Activated CD4-positive, CD25-positive, alpha-beta regulatory T cell (primary cell): ENCODE measurements around the gene SLC25A20.
"Not testable (repeated sequence)": the region's sequence is repeated elsewhere in the genome, so short reads cannot be mapped to it uniquely, and the experiment has no call there.

Experiments used
- DNase-seq, 4 experiments: peaks; one replicate each; lab custom pipeline; 2025; lab: John Stamatoyannopoulos, UW

The SLC25A20 gene

DNA sequence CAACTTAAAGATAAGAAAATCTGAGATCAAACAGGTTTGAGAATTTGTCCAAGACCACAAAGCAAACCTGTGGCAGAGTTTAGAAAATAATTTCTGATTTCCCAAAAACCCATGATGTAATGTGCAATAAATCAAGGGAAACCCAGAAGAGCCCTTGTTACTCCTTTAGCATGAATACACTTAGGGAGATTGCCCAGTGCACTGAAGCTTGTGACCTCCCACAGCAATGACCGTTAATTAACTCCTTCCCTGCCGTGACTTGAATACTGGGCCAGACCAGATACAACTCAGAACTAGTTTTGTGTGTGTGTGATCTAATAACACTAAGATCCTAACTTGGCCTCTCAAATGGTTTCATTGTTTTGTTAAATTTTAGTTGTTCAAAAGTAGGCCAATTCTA, 53.5 kb downstream of the SLC25A20 start:
- no peak for DNase-seq

DNA sequence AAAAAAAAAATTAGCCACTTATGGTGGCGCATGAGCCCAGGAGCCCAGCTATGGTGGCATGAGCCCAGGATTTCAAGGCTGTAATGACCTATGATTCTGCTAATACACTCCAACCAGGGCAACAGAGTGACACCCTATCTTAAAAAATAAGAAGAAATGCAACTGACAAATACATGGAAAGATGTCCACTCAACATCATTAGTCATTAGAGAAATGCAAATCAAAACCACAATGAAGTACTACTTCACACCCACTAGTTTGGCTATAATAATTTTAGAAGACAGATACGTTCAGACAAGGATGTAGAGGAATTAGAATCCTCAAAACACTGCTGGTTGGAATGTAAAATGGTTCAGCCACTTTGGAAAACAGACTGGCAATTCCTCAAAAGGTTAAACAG, 61.5 kb downstream of the SLC25A20 start:
- DNase-seq = no peak

DNA sequence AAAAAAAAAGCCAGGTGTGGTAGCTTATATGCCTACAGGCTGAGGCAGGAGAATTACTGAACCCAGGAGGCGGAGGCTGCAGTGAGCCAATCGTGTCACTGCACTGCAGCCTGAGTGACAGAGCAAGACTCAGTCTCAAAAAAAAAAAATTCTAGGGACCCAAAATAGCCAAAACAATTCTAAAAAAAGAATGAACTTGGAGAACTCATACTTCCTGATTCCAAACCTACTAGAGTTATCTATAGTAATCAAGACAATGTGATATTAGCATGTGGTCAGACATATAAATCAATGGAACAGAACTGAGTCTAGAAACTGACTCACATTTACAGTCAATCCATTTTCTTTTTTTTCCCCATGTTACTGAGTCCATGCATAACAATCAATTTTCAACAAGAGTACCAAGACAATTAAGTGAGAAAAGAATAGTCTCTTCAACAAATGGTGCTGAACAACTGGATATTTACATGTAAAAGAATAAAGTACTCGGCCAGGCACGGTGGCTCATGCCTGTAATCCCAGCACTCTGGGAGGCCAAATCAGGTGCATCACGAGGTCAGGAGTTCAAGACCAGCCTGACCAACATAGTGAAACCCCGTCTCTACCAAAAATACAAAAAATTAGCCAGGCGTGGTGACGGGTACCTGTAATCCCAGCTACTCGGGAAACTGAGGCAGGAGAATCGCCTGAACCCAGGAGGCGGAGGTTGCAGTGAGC, 62.9 kb downstream of the SLC25A20 start:
- DNase-seq = no peak

GRCh38 chr3:48832684-48833083, 66.0 kb downstream of the SLC25A20 start:
- DNase-seq = no peak

DNA sequence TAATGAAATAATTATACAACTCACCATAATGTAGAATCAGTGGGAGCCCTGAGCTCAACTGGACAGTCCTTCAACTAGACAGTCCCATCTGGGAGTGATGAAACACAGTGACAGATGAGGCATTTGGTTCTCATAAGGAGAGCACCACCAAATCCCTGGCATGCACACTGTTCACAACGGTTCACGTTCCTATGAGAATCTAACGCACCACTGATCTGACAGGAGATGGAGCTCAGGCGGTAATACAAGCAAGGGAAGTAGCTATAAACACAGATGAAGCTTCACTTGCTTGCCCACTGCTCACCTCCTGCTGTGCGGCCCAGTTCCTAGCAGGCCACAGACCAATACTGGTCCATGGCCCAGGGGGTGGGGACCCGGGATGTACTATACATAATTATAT, 68.0 kb downstream of the SLC25A20 start:
- no peak for DNase-seq

GRCh38 chr3:48829525-48829924, 69.2 kb downstream of the SLC25A20 start:
- DNase-seq = not testable (repeated sequence)

DNA sequence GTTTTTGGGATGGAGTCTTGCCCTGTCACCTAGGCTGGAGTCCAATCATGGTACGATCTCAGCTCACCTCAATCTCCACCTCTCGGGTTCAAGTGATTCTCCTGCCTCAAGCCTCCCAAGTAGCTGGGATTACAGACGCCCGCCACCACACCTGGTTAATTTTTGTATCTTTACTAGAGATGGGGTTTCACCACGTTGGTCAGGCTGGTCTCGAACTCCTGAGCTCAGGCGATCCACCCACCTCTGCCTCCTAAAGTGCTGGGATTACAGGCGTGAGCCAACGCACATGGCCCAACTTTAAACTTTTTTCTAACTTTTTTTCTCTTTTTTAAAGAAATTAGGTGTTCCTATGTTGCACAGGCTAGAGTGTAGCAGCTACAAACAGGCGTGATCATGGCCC, 70.8 kb downstream of the SLC25A20 start:
- not testable (repeated sequence) for DNase-seq

- no peak for DNase-seq
These were observed 72.2 kb downstream of the SLC25A20 start for GRCh38 chr3:48826451-48826850.

- DNase-seq = no peak
These were observed 77.9 kb downstream of the SLC25A20 start for GRCh38 chr3:48820612-48821324.

- DNase-seq = no peak
These were observed 79.2 kb downstream of the SLC25A20 start for GRCh38 chr3:48819234-48820221.

DNA sequence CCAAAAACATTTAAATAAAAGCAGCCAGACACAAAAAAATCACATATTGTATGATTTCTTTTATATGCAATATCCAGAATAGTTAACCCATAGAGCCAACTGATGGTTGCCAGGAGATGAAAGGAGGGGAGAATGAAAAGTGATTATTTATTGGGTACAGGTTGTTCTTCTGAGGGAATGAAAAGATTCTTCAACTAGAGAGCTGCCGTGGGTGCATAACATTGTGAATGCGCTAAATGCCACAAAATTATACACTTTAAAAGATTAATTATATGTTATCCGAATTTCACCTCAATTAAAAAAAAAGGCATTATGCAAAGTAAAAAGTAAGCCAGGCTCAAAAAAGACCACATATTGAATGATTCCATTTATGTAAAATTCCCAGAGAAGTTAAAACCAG, 87.2 kb downstream of the SLC25A20 start:
- no peak for DNase-seq
